ENCODE results near the gene TM9SF2.
"Not testable (repeated sequence)": the region's sequence is repeated elsewhere in the genome, so short reads cannot be mapped to it uniquely, and the experiment has no call there.

The TM9SF2 gene

GRCh38 chr13:99536023-99536422 is 34.8 kb downstream of the TM9SF2 start:
- no peak for DNase-seq (ENCODE audit: low read depth in 3 of 3)

DNA sequence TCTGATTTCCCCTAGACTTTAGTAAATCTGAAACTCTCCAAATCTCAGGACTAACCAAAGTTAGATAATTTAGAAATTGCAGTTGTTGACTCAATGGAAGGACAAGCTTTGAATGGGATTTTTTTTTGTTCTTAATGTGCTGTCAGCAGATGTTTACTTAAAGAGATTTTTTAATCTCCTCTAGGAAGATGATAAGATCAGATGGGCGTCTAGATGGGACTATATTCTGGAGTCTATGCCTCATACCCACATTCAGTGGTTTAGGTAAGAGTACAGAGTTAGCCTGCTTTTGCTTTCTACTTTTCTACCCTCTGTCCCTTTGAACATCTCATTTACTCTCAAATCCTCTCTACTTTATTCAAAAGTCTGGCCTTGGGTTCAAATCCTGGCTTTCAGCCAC is 39.3 kb downstream of the TM9SF2 start:
- no peak for DNase-seq (ENCODE audit: low read depth in 3 of 3)

DNA sequence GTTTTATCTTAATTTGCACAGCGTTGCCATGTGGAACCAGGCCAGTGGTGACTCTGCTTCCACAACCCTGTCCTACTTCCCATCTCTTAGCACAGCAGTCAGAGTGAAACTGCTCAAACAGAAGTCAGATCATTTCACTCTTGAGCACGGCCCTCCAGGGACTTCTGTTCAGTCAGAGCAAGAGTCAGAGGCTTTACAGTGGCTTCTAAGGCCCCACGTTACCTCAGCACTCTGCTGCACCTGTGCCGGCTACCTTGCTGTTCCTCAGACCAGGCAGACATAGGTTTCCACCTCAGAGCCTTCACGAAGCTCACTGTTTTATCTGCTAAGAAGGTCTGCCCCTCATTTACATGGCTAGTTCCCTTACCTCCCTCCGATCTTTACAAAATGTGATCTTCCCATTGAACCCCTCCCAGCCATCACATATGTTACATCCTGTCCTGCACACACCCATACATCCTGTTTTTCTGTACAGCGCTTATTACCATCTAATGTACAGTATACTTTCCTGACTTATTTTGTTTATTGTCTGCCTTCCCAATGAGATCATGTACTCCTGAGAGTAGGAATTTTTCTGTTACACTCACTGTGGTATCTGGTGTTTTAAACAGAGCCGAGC is 41.6 kb downstream of the TM9SF2 start:
- DNase-seq (ENCODE audit: low read depth in 3 of 3) = peak; percentile 11 to 32 (median 31)

DNA sequence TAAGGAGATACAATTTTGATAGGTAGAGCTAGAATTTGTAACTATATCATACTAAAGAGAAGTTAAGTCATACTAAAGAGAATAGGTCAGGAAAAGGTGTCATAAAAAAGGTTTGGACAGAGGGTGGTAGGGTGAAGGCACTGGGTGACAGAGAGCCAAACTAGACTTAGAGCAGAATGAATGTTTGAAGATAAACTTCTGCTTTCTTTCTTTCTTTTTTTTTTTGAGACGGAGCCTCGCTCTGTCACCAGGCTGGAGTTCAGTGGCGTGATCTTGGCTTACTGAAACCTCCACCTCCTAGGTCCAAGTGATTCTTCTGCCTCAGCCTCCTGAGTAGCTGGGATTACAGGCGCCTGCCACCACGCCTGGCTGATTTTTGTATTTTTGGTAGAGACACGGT is 44.1 kb downstream of the TM9SF2 start:
- no peak for DNase-seq (ENCODE audit: low read depth in 3 of 3)

GRCh38 chr13:99545979-99546378 is 44.7 kb downstream of the TM9SF2 start:
- DNase-seq (ENCODE audit: low read depth in 3 of 3) = no peak

DNA sequence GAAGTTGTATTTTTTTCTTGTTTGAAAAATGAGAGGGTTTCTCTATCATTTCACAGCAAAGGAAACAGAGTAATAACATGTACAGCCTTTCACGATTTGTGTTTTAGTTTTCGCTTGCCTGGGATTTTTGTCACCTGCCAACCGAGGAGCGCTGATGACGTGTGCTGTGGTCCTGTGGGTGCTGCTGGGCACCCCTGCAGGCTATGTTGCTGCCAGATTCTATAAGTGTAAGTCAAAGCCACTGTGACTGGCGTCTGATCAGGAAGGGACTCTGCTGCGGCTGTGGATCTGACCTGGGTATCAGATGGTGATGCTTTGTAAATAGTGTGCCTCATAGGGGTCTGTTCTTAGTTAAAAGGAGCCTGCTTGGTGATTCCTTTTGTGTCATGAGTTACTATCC is 45.6 kb downstream of the TM9SF2 start:
- DNase-seq (ENCODE audit: low read depth in 3 of 3) = no peak

GRCh38 chr13:99548448-99548847 is 47.2 kb downstream of the TM9SF2 start:
- no peak for DNase-seq (ENCODE audit: low read depth in 3 of 3)

GRCh38 chr13:99553033-99553432 is 51.8 kb downstream of the TM9SF2 start:
- no peak for DNase-seq (ENCODE audit: low read depth in 3 of 3)

GRCh38 chr13:99555149-99555548 is 53.9 kb downstream of the TM9SF2 start:
- no peak for DNase-seq (ENCODE audit: low read depth in 3 of 3)

DNA sequence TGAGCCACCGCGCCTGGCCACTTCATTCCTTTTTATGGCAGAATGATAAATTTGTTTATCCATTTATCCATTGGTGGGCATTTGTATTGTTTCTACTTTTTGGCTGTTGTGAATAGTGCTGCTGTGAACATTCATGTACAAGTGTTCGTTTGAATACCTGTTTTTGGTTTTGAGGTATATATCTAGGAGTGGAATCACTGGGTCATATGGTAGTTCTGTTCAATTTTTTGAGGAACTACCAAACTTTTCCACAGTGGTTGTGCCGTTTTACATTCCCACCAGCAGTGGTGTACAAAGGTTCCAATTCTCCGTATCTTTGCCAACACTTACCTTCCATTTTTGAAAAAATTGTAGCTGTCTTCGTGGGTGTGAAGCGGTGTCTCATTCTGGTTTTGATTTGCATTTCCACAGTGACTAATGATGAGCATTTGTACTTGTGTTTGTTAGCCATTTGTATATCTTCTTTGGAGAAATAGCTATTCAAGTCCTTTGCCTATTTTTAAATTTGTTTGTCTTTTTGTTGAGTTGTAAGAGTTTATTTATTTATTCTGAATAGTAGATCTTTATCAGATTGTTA is 55.7 kb downstream of the TM9SF2 start:
- no peak for DNase-seq (ENCODE audit: low read depth in 3 of 3)

GRCh38 chr13:99558570-99559180 is 57.4 kb downstream of the TM9SF2 start:
- DNase-seq (ENCODE audit: low read depth in 3 of 3) = no peak

DNA sequence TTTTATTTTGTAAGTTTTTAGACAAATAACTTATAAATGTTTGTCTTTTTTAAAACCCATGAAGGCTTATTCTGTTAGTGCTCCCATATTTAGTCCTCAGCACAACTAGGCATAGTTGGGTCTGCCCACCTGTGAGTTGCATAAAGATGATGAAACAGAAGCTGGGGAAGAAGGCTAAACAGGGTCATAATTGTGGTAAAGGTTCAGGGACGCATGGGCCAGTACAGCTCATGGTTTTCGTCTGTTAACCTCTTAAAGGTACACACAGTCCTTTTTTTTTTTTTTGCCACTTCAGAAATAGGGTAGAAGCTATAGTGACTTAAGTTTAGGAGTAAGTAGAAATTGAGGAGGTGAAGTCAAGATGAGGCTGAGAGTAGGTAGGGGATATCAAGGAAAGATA is 58.3 kb downstream of the TM9SF2 start:
- DNase-seq (ENCODE audit: low read depth in 3 of 3) = no peak

- no peak for DNase-seq (ENCODE audit: low read depth in 3 of 3)
These were observed 62.1 kb downstream of the TM9SF2 start for GRCh38 chr13:99563404-99563803.

DNA sequence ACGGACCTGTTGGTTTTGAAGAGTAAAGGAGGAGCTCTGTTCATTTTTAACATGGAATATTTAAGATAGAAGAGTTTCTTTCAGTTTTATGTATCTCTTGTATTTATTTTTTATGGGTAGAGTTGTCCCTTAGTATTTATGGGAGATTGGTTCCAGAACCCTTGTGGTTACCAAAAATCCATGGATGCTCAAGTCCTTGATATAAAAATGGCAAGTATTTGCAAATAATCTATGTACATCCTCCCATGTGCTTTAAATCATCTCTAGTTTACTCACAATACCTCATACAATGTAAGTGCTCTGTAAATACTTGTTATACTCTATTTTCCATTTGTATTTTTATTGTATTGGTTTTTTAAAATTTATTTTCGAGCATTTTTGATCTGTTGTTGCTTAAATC is 63.1 kb downstream of the TM9SF2 start:
- no peak for DNase-seq (ENCODE audit: low read depth in 3 of 3)

DNA sequence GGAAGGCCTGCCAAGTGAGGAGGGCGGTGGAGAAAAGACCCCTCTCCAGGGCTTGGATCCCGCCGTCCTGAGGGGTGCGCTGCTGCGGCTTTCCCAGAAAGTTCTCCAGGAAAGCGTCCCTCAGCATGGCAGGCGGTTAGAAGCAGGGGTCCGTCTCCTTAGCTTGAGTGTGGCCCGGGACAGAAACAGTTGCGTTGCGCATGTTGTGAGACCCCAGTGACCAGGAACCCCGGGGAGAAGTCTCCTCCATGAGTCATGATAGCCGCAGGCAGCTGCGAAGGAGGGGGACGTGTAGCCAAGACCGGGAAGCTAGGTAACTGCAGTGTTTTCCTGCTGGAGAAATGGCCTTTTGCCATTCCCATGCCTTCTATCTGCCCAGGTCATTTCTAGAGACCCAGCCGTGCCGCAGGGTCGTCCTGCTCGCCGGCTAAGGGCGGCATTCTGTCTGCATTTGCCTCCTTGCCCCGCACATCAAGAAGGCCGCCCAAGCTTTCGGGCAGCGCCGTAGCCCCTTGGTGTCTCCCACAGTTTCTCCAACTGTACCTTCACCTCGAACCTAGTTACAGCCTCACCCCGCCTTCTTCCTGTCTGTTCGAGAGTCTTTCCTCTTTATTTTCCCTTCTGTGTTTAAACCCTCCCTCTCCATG is 64.3 kb downstream of the TM9SF2 start:
- DNase-seq (ENCODE audit: low read depth in 3 of 3) = no peak

DNA sequence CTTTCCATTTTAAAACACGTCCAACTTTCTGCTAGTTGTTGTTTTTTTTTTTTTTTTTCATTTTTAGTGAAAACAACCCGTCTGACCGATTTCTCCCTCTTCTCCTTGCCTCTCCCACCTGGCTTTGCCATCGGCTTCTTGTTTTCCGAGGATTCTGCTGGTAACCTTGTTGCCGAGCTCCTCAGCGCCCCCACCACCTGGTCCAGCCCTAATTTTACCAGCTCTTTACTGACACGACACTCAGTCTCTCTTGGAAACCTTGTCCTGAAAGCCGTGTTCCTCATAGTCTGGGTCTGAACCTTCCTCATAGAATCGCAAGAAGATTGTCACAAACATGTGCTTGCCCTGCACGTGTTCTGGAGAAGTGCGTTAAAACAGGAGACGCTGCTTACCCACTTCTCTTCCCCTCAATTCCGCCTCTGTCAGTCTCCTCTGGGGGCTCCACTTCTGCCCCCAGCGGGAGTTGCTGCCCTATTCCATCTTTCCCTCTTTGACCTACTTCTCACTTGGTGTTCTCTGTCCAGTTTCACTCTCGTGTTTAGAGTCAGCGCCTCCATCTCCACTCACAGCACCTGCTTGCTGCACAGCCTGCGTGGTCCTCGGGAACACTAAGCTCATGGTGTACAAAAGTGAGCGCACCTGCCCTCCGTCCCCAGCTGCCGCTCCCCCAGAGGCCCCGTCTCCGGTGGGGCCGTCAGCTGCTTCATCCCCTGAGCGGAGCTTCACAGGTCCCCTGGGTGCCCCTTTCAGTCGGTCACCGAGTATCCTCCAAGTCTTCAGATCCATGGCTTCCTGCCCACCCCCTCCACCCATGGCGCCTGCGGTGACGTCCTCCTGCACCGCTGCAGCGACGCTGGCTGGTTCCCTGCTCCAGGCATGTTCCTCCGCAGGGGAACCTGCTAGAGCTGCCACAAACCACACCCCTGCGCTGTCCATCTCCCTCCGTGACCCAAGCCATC is 65.1 kb downstream of the TM9SF2 start:
- no peak for DNase-seq (ENCODE audit: low read depth in 3 of 3)

DNA sequence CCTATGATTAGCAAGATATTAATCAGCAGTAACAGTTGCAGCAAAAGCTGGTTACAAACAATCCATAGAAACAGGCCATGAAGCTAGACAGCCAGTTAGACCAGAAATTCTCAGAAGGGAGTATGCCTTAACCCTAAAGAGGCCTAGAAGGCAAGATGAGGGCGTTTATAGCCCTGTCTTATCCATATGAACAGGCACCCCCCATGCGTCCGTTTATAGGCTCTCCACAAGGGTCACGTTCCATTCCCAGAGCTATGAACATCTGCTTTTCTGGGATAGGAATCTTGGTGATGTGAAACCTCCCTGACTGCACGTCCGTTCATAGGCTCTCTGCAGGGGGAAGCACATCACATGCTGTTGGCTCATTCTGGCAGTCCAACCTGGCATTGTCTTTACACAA is 67.6 kb downstream of the TM9SF2 start:
- DNase-seq (ENCODE audit: low read depth in 3 of 3) = not testable (repeated sequence)

DNA sequence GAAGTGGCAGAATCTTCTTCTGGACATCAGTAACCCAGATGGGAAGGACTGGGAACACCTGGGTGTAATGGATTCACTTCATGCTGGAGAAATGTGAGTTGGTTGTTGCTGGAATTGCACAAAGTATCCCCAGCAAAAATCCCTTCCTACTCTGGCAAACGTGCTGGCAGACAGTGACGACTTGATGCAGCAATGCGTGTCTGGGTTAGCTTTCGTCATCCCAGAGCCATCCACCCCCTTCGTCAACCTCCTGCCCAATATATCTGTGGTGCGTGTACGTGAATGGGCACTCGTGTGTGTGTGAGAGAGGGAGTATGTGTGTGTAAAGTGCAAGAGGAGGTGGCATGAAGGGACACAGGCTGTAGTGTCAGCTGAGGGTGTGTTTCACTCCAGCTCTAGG is 70.9 kb downstream of the TM9SF2 start:
- no peak for DNase-seq (ENCODE audit: low read depth in 3 of 3)

- no peak for DNase-seq (ENCODE audit: low read depth in 3 of 3)
These were observed 71.6 kb downstream of the TM9SF2 start for GRCh38 chr13:99572921-99573320.

GRCh38 chr13:99575376-99576120 is 74.3 kb downstream of the TM9SF2 start:
- no peak for DNase-seq (ENCODE audit: low read depth in 3 of 3)

All from stimulated activated CD4-positive, alpha-beta T cell treated with anti-CD3 and anti-CD28 coated beads, TNF-alpha, amount 100 ng/mL, for 48 hours (primary cell).